ENCODE results near the gene MRGPRD.
A peak's percentile ranks its signal among the peaks of the same experiment; 100 is the strongest.

MRGPRD gene

GRCh38 chr11:68942751-68943271, 38.0 kb downstream of the MRGPRD start:
- DNase-seq = peak; percentile 75
- H3K27ac Mint-ChIP-seq = peak overlapping the region; percentile 94

GRCh38 chr11:68942095-68942620, 38.6 kb downstream of the MRGPRD start:
- no peak for ATAC-seq (replicated peaks)
- Mint-ChIP-seq H3K36me3 (peaks cover 19 to 26% of the 10 kb centered on the region in 2 donors), H3K9me3 (no peaks in the 10 kb centered on the region), H3K27me3 (no peaks in the 10 kb centered on the region), H3K27ac (peak overlapping the region; percentile 94), H3K4me1 (peaks cover 11 to 33% of the 10 kb centered on the region in 2 donors), H3K4me3 (no peak overlapping the region)
- no peak for DNase-seq

More at GRCh38 chr11:68942751-68943271, 38.0 kb downstream of the MRGPRD start:
- no peak overlapping the region for H3K4me3 Mint-ChIP-seq
- peak; percentile 92 to 93 for ATAC-seq (replicated peaks)
- H3K4me1 Mint-ChIP-seq = peaks cover 11 to 33% of the 10 kb centered on the region in 2 donors
- peaks cover 17 to 26% of the 10 kb centered on the region in 2 donors for H3K36me3 Mint-ChIP-seq
- no peaks in the 10 kb centered on the region for H3K27me3 Mint-ChIP-seq
- H3K9me3 Mint-ChIP-seq = no peaks in the 10 kb centered on the region

- H3K4me1 Mint-ChIP-seq = peaks cover 11 to 28% of the 10 kb centered on the region in 2 donors
- ATAC-seq (replicated peaks) = no peak
- H3K27me3 Mint-ChIP-seq = no peaks in the 10 kb centered on the region
- H3K27ac Mint-ChIP-seq = no peak overlapping the region
- H3K36me3 Mint-ChIP-seq = peaks cover 19 to 26% of the 10 kb centered on the region in 2 donors
- no peak overlapping the region for H3K4me3 Mint-ChIP-seq
- no peaks in the 10 kb centered on the region for H3K9me3 Mint-ChIP-seq
- no peak for DNase-seq
Observed at GRCh38 chr11:68941324-68942094, 39.3 kb downstream of the MRGPRD start.

- Mint-ChIP-seq H3K27ac (no peak overlapping the region), H3K36me3 (peaks cover 19 to 31% of the 10 kb centered on the region in 2 donors), H3K4me1 (peaks cover 11 to 24% of the 10 kb centered on the region in 2 donors), H3K9me3 (no peaks in the 10 kb centered on the region), H3K27me3 (no peaks in the 10 kb centered on the region), H3K4me3 (no peak overlapping the region)
- DNase-seq (no peak), ATAC-seq (replicated peaks) (no peak)
Observed at GRCh38 chr11:68940651-68941323, 40.0 kb downstream of the MRGPRD start.

- ATAC-seq (replicated peaks) (no peak), DNase-seq (no peak)
- peaks cover 11 to 24% of the 10 kb centered on the region in 2 donors for H3K4me1 Mint-ChIP-seq
- no peaks in the 10 kb centered on the region for H3K9me3 Mint-ChIP-seq
- H3K27me3 Mint-ChIP-seq = no peaks in the 10 kb centered on the region
- H3K4me3 Mint-ChIP-seq = no peak overlapping the region
- no peak overlapping the region for H3K27ac Mint-ChIP-seq
- peaks cover 26 to 39% of the 10 kb centered on the region in 2 donors for H3K36me3 Mint-ChIP-seq
Observed at GRCh38 chr11:68939583-68940555, 40.9 kb downstream of the MRGPRD start.

GRCh38 chr11:68938816-68939582, 41.8 kb downstream of the MRGPRD start:
- no peak for ATAC-seq (replicated peaks)
- H3K4me1 Mint-ChIP-seq = peaks cover 11 to 24% of the 10 kb centered on the region in 2 donors
- peaks cover 26 to 45% of the 10 kb centered on the region in 2 donors for H3K36me3 Mint-ChIP-seq
- H3K9me3 Mint-ChIP-seq = no peaks in the 10 kb centered on the region
- no peak overlapping the region for H3K4me3 Mint-ChIP-seq
- no peak for DNase-seq
- peak overlapping the region; percentile 65 for H3K27ac Mint-ChIP-seq
- H3K27me3 Mint-ChIP-seq = no peaks in the 10 kb centered on the region

GRCh38 chr11:68938088-68938487, 42.7 kb downstream of the MRGPRD start:
- H3K9me3 Mint-ChIP-seq = no peaks in the 10 kb centered on the region
- H3K4me3 Mint-ChIP-seq = no peak overlapping the region
- DNase-seq (no peak), ATAC-seq (replicated peaks) (no peak)
- H3K4me1 Mint-ChIP-seq = peaks cover 5 to 16% of the 10 kb centered on the region in 2 donors
- peaks cover 30 to 49% of the 10 kb centered on the region in 2 donors for H3K36me3 Mint-ChIP-seq
- no peaks in the 10 kb centered on the region for H3K27me3 Mint-ChIP-seq
- no peak overlapping the region for H3K27ac Mint-ChIP-seq

- ATAC-seq (replicated peaks) (no peak), DNase-seq (no peak)
- H3K4me1 Mint-ChIP-seq = peaks cover 0 to 5% of the 10 kb centered on the region in 2 donors
- H3K4me3 Mint-ChIP-seq = no peak overlapping the region
- H3K9me3 Mint-ChIP-seq = no peaks in the 10 kb centered on the region
- H3K27ac Mint-ChIP-seq = peak overlapping the region; percentile 62
- no peaks in the 10 kb centered on the region for H3K27me3 Mint-ChIP-seq
- H3K36me3 Mint-ChIP-seq = peaks cover 32 to 54% of the 10 kb centered on the region in 2 donors
Observed at GRCh38 chr11:68936676-68937620, 43.8 kb downstream of the MRGPRD start.

GRCh38 chr11:68936358-68936636, 44.5 kb downstream of the MRGPRD start:
- Mint-ChIP-seq H3K27ac (no peak overlapping the region), H3K9me3 (no peaks in the 10 kb centered on the region), H3K27me3 (no peaks in the 10 kb centered on the region), H3K4me3 (no peak overlapping the region), H3K4me1 (peaks cover 0 to 5% of the 10 kb centered on the region in 2 donors), H3K36me3 (peaks cover 37 to 57% of the 10 kb centered on the region in 2 donors)
- DNase-seq = no peak
- no peak for ATAC-seq (replicated peaks)

- Mint-ChIP-seq H3K36me3 (peaks cover 38 to 51% of the 10 kb centered on the region in 2 donors), H3K9me3 (no peaks in the 10 kb centered on the region), H3K27me3 (no peaks in the 10 kb centered on the region), H3K4me1 (peaks cover 0 to 5% of the 10 kb centered on the region in 2 donors), H3K27ac (no peak overlapping the region), H3K4me3 (no peak overlapping the region)
- DNase-seq (no peak), ATAC-seq (replicated peaks) (no peak)
Observed at GRCh38 chr11:68935516-68936357, 45.0 kb downstream of the MRGPRD start.

GRCh38 chr11:68935066-68935465, 45.7 kb downstream of the MRGPRD start:
- ATAC-seq (replicated peaks) (no peak), DNase-seq (no peak)
- Mint-ChIP-seq H3K27ac (no peak overlapping the region), H3K4me1 (no peaks in the 10 kb centered on the region), H3K27me3 (no peaks in the 10 kb centered on the region), H3K36me3 (peaks cover 41 to 53% of the 10 kb centered on the region in 2 donors), H3K4me3 (no peak overlapping the region), H3K9me3 (no peaks in the 10 kb centered on the region)

- Mint-ChIP-seq H3K27me3 (no peaks in the 10 kb centered on the region), H3K27ac (no peak overlapping the region), H3K36me3 (peaks cover 44 to 57% of the 10 kb centered on the region in 2 donors)
Observed at GRCh38 chr11:68934666-68935065, 46.1 kb downstream of the MRGPRD start.

More at GRCh38 chr11:68934666-68935065, 46.1 kb downstream of the MRGPRD start:
- DNase-seq (no peak), ATAC-seq (replicated peaks) (no peak)
- Mint-ChIP-seq H3K4me1 (no peaks in the 10 kb centered on the region), H3K9me3 (no peaks in the 10 kb centered on the region), H3K4me3 (no peak overlapping the region)

All from stimulated activated naive B cell treated with anti-CD40 and anti-IgM and Interleukin-4, amounts not matched to agents 10 μg/mL and 1 μg/mL and 100 μg/mL, for 72 hours (primary cell).